Stomach (tissue), 4 donors: Measurements from ENCODE around the gene PTPA.

Source experiments
- EP300 ChIP-seq: sonication (generic); formaldehyde crosslinking; IDR thresholded peaks from one replicate; pipeline ENCODE4 v1.6.1; 2017; ENCODE audit warnings: antibody characterized with exemption
- POLR2A ChIP-seq, 4 donors: fragments of 450-650 bp; IDR thresholded peaks; one replicate each; pipeline ENCODE4 v1.6.1; 2016; ENCODE audit warnings: antibody characterized with exemption in 4 of 4, control low read depth in 2 of 4, mild to moderate bottlenecking in 1 of 4, moderate library complexity in 1 of 4
- POLR2AphosphoS5 ChIP-seq, 3 donors: sonication (generic); formaldehyde crosslinking; IDR thresholded peaks; one replicate each; pipeline ENCODE4 v1.6.1; 2016; ENCODE audit warnings: antibody characterized with exemption in 3 of 3
- TF ChIP-seq, protein P1 (sequence below), 7 experiments: fragments of 450-650 bp in 4 of 7; fragments of 200-600 bp in 3 of 7; sonication (generic) in 3 of 7; IDR thresholded peaks; one replicate each; pipeline ENCODE4 v1.5.1; 2016 to 2019; ENCODE audit warnings: antibody characterized with exemption in 7 of 7, control low read depth in 2 of 7, mild to moderate bottlenecking in 1 of 7

DNA sequence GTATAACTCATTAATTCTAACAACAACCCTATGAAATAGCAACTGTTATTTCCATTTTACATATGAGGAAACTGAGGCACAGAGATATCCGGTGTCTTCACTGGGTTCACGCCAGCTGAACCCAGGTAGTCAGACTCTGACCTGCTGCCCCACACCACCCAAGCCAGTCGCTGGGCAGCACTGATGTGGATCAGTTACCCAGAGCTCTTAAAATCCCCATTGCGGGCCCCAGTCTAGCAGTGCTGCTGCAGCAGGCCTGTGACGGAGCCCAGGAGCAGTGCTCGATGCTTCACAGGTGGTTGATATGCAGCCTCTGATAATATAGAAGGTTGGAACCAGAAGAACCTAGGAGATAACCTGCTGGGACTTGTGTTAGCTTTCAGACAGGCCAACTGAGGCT is 24.3 kb downstream of the PTPA start:
- no peak for TF ChIP-seq POLR2A (IDR thresholded peaks at IDR 0.05)
- TF ChIP-seq POLR2AphosphoS5 (IDR thresholded peaks at IDR 0.05), result no peak
- TF ChIP-seq, protein P1, sequence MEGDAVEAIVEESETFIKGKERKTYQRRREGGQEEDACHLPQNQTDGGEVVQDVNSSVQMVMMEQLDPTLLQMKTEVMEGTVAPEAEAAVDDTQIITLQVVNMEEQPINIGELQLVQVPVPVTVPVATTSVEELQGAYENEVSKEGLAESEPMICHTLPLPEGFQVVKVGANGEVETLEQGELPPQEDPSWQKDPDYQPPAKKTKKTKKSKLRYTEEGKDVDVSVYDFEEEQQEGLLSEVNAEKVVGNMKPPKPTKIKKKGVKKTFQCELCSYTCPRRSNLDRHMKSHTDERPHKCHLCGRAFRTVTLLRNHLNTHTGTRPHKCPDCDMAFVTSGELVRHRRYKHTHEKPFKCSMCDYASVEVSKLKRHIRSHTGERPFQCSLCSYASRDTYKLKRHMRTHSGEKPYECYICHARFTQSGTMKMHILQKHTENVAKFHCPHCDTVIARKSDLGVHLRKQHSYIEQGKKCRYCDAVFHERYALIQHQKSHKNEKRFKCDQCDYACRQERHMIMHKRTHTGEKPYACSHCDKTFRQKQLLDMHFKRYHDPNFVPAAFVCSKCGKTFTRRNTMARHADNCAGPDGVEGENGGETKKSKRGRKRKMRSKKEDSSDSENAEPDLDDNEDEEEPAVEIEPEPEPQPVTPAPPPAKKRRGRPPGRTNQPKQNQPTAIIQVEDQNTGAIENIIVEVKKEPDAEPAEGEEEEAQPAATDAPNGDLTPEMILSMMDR (IDR thresholded peaks at IDR 0.05), result no peak
- no peak for TF ChIP-seq EP300
